Sigmoid colon (tissue), 3 donors: ENCODE measurements around the gene ARRB1.

Experiments
- POLR2A ChIP-seq, 2 donors: fragments of 450-650 bp; IDR thresholded peaks; one replicate each; pipeline ENCODE4 v1.6.1; 2016; ENCODE audit warnings: antibody characterized with exemption in 2 of 2, mild to moderate bottlenecking in 2 of 2, moderate library complexity in 2 of 2
- TF ChIP-seq, protein P1 (sequence below), 4 experiments: fragments of 450-650 bp in 3 of 4; fragments of 200-600 bp in 1 of 4; IDR thresholded peaks; one replicate each; pipeline ENCODE4 v1.5.1; 2016 to 2019; ENCODE audit warnings: antibody characterized with exemption in 4 of 4, mild to moderate bottlenecking in 3 of 4, moderate library complexity in 2 of 4

DNA sequence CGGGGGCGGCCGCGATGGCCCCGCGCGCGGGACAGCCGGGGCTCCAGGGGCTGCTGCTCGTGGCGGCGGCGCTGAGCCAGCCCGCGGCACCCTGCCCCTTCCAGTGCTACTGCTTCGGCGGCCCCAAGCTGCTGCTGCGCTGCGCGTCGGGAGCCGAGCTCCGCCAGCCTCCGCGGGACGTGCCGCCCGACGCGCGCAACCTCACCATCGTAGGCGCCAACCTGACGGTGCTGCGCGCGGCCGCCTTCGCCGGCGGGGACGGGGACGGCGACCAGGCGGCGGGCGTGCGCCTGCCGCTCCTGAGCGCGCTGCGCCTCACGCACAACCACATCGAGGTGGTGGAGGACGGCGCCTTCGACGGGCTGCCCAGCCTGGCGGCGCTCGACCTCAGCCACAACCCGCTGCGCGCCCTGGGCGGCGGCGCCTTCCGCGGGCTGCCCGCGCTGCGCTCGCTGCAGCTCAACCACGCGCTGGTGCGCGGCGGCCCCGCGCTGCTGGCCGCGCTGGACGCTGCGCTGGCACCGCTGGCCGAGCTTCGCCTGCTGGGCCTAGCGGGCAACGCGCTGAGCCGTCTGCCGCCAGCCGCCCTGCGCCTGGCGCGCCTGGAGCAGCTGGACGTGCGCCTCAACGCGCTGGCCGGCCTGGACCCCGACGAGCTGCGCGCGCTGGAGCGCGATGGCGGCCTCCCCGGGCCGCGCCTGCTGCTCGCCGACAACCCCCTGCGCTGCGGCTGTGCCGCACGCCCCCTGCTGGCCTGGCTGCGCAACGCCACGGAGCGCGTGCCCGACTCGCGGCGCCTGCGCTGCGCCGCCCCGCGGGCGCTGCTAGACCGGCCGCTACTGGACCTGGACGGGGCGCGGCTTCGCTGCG, 110.2 kb downstream of the ARRB1 start:
- TF ChIP-seq, protein P1, sequence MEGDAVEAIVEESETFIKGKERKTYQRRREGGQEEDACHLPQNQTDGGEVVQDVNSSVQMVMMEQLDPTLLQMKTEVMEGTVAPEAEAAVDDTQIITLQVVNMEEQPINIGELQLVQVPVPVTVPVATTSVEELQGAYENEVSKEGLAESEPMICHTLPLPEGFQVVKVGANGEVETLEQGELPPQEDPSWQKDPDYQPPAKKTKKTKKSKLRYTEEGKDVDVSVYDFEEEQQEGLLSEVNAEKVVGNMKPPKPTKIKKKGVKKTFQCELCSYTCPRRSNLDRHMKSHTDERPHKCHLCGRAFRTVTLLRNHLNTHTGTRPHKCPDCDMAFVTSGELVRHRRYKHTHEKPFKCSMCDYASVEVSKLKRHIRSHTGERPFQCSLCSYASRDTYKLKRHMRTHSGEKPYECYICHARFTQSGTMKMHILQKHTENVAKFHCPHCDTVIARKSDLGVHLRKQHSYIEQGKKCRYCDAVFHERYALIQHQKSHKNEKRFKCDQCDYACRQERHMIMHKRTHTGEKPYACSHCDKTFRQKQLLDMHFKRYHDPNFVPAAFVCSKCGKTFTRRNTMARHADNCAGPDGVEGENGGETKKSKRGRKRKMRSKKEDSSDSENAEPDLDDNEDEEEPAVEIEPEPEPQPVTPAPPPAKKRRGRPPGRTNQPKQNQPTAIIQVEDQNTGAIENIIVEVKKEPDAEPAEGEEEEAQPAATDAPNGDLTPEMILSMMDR (IDR thresholded peaks at IDR 0.05) = peak in 1 of 4 experiments; percentile 74
- no peak for TF ChIP-seq POLR2A (IDR thresholded peaks at IDR 0.05)
